Tibial nerve (tissue), 4 donors: ENCODE measurements around the gene PRKCE.

Source experiments
- EP300 ChIP-seq, 2 donors: sonication (generic); formaldehyde crosslinking; IDR thresholded peaks; one replicate each; pipeline ENCODE4 v1.6.1; 2017; ENCODE audit warnings: antibody characterized with exemption in 2 of 2, mild to moderate bottlenecking in 1 of 2
- POLR2A ChIP-seq, 2 donors: fragments of 450-650 bp; IDR thresholded peaks; one replicate each; pipeline ENCODE4 v1.6.1; 2017; ENCODE audit warnings: antibody characterized with exemption in 2 of 2, mild to moderate bottlenecking in 2 of 2, moderate library complexity in 2 of 2
- TF ChIP-seq, protein P1 (sequence below), 5 experiments: fragments of 200-600 bp in 3 of 5; fragments of 450-650 bp in 2 of 5; sonication (generic) in 3 of 5; IDR thresholded peaks; one replicate each; pipeline ENCODE4 v1.5.1; 2016 to 2019; ENCODE audit warnings: antibody characterized with exemption in 5 of 5, mild to moderate bottlenecking in 3 of 5, moderate library complexity in 2 of 5

DNA sequence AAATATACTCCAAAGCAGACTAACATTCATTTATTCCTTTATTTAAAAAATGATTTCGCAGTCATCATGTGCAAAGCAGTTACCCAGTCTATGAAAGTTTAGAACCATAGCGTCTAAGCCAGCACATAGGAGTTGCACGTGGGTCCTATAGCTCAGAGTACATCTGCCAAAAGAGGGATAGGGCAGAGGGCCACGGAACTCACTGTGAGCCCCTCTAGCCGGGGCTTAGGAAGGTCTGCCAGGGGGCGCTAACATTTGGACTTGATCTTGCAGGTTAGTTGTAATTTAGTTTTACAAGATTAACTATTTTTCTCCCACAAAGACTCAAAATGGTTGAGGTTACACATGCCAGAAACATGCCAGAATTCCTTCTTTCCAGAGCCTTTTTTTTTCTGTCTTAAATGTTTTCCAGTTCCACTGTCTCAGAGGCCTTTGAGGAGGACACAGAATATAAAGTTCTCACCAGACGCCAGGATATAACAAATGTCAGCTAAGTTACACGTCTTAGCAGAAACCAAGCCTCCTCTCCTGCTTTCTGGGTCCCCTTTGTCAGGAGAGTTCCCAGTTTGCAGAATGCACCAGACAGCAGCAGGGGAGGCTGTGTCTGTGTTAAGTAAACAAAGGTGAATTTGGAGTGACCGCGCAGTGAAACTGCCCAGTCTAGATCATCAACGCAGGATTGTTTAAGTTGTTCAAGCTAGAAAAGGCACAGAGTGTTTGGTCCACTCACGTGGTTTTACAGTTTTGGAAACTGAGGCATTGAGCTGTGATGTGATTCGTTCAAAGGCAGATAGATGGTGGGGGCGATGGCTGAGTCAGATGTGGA, 292.0 kb downstream of the PRKCE start:
- TF ChIP-seq POLR2A (IDR thresholded peaks at IDR 0.05) (no peak), EP300 (IDR thresholded peaks at IDR 0.05) (no peak)
- TF ChIP-seq, protein P1, sequence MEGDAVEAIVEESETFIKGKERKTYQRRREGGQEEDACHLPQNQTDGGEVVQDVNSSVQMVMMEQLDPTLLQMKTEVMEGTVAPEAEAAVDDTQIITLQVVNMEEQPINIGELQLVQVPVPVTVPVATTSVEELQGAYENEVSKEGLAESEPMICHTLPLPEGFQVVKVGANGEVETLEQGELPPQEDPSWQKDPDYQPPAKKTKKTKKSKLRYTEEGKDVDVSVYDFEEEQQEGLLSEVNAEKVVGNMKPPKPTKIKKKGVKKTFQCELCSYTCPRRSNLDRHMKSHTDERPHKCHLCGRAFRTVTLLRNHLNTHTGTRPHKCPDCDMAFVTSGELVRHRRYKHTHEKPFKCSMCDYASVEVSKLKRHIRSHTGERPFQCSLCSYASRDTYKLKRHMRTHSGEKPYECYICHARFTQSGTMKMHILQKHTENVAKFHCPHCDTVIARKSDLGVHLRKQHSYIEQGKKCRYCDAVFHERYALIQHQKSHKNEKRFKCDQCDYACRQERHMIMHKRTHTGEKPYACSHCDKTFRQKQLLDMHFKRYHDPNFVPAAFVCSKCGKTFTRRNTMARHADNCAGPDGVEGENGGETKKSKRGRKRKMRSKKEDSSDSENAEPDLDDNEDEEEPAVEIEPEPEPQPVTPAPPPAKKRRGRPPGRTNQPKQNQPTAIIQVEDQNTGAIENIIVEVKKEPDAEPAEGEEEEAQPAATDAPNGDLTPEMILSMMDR (IDR thresholded peaks at IDR 0.05) = no peak
